NAMALWA (cell line): ENCODE measurements around the gene USP16.
A peak's percentile ranks its signal among the peaks of the same experiment; 100 is the strongest.
"Not testable (repeated sequence)": the region's sequence is repeated elsewhere in the genome, so short reads cannot be mapped to it uniquely, and the experiment has no call there.

Experiments
- DNase-seq: peaks from one replicate; pipeline ENCODE4 v3.0.0-alpha.2; 2015; ENCODE audit warnings: low spot score

Gene USP16

GRCh38 chr21:29024474-29025327, at the start of gene USP16:
Gene USP16, plus strand, starts transcription at chr21:29024668. Its CDS starts 3,246 bp downstream, at chr21:29027914.
- peak; percentile 98 for DNase-seq

- DNase-seq = peak; percentile 8
Observed at GRCh38 chr21:28975397-28975796, 49.1 kb upstream of the USP16 start.

DNA sequence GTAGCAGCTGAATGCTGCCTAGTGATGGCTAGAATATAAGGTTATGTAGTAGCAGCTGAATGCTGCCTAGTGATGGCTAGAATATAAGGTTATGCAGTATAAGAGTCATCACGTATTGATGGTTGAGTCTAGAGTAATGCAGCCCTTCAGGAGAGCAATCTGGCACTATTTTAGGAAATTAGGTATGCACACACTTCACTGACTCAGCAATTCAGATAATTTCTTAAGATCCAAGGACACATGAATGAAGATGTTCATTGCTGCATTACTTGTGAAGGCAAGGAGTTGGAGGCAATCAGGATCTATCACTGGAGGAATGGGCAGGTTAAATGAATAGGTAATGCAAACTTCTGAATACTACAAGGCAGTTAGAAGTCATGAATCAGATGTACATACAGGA, 45.4 kb upstream of the USP16 start:
- DNase-seq = no peak

DNA sequence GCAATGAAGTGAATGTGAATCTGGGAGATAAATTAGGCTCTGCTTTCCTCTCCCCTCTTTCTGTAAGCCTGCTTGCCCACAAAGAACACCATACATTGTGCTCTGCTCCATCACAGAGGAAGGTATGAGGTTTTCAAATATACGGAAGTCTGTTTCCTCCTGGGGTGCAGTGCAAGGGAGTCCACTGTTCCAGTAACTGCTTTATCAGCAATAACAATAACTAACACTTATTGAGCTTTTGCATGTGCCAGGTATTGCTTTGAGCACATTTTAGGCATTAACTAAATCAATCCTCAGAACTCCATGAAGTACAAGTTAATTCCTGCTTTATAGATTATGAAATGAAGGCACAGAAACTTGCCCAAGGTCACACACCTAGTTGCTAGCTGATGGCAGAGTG, 41.8 kb upstream of the USP16 start:
- no peak for DNase-seq

DNA sequence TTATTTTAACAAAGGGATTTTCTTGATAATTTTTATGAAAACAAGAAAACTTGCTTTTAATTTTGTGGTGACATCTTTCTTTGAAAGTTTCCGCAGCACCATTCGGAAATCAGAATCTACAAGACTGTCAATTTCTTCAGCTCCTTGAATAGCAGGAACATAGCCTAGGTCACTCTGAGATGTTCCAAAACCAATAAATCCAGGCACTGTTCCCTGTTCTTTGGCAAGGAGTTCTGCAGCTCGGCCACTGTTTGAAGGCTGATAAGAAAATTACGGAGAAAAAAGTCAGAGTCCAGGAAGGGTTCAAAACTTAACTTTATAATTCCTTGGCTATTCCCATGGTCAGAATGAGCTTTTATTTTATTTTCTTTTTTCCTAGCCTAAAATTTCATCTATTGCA, 37.8 kb upstream of the USP16 start:
- no peak for DNase-seq

DNA sequence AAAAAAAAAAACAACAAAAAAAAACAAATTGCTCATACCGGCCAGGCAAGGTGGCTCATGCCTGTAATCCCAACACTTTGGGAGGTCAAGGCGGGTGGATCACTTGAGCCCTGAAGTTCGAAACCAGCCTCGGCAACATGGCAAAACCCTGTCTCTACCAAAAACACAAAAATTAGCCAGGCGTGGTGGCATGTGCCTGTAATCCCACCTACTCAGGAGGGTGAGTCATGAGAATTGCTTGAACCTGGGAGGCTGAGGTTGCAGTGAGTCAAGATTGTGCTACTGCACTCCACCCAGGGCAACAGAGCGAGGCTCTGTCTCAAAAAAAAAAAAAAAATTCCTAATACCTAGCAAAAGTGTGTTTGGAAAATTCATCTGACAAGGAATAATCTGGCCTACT, 36.3 kb upstream of the USP16 start:
- not testable (repeated sequence) for DNase-seq

GRCh38 chr21:28991861-28992525, 32.5 kb upstream of the USP16 start:
- peak; percentile 46 for DNase-seq

- peak; percentile 99 for DNase-seq
Observed at GRCh38 chr21:28992526-28993292, 31.8 kb upstream of the USP16 start, which contains the start of gene LTN1. Gene LTN1, minus strand, starts transcription at chr21:28992877. Its CDS starts 72 bp downstream, at chr21:28992805.

- DNase-seq = no peak
Observed at GRCh38 chr21:28993293-28993629, 31.2 kb upstream of the USP16 start.

GRCh38 chr21:29002442-29003144, 21.9 kb upstream of the USP16 start:
- peak; percentile 98 for DNase-seq

DNA sequence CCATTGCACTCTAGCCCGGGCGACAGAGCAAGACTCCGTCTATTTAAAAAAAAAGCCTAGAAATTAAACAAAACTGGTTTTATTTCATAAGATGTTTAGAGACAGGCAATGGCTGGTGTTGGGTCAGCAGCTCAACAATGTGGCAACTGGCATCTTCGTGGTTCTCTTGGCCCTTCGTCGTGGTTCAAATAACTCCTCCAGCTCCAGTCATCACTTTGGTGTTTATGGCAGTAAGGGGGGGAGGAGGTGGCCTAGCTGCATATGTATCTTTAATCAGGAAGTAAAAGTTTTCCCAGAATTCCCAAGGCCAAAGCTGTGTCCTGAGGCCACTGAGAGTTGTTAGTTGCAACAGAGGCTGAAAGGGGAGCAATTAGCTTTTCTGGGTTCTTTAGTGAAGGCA, 18.8 kb upstream of the USP16 start:
- no peak for DNase-seq

DNA sequence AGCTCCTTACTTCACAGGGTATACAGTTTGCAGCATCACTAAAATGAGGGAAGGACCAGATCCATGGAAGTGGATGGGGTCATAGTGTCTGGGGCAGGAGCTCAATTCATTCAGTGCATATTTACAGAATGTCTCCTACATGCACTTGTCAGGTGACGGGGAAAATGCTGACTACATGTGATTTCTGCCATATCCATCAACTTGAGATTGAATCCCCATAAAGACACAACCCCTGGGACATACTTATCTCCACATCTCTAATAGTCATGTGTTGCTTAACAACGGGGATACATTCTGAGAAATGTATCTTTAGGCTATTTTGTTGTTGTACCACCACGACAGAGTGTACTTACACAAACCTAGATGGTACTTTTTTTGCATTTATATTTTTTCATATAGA, 17.3 kb upstream of the USP16 start:
- no peak for DNase-seq

- DNase-seq = no peak
Observed at GRCh38 chr21:29007810-29008209, 16.7 kb upstream of the USP16 start.

DNA sequence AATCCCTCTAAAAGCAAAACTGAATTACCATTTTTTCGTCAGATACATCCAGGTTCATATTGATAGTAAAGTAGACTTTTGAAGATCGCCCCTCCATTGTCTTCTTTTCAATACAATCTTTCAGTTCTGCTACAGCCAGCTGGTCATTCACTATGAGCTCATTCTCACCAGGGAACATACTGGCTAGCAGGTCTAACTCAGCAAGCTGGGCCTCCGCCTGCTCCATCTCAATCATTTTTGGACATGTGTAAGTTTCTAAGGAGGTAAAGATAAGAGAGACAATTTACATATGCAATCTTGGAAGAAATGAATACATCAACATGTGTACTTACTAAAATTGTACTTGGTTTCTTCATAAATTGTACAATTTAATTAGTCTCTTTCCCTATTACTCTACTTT, 16.1 kb upstream of the USP16 start:
- no peak for DNase-seq

DNA sequence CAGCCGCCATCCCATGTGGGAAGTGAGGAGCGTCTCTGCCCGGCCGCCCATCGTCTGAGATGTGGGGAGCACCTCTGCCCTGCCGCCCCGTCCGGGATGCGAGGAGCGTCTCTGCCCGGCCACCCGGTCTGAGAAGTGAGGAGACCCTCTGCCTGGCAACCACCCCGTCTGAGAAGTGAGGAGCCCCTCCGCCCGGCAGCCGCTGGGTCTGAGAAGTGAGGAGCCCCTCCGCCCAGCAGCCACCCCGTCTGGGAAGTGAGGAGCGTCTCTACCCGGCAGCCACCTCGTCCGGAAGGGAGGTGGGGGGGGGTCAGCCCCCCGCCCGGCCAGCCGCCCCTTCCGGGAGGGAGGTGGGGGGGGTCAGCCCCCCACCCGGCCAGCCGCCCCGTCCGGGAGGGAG, 13.2 kb upstream of the USP16 start:
- DNase-seq = not testable (repeated sequence)

- DNase-seq = no peak
Observed at GRCh38 chr21:29017639-29018237, 6.7 kb upstream of the USP16 start.

DNA sequence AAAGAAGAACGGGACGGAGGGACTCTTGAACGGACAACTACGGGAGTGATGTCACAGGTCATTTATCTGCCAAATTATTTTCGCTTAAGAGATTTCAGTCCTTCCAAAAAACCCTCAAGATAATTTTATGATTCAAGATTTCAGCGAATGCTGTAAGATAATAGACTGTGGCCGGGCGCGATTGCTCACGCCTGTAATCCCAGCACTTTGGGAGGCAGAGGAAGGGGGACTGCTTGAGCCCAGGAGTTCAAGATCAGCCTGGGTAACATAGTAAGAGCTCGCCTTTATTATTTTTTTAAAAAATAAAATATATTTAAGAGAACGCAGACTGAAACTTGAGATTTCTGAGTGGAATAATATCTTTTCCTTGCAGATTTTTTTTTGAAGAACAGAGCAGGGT, 5.9 kb upstream of the USP16 start:
- DNase-seq = no peak

GRCh38 chr21:29022166-29022565, 2.3 kb upstream of the USP16 start:
- no peak for DNase-seq

DNA sequence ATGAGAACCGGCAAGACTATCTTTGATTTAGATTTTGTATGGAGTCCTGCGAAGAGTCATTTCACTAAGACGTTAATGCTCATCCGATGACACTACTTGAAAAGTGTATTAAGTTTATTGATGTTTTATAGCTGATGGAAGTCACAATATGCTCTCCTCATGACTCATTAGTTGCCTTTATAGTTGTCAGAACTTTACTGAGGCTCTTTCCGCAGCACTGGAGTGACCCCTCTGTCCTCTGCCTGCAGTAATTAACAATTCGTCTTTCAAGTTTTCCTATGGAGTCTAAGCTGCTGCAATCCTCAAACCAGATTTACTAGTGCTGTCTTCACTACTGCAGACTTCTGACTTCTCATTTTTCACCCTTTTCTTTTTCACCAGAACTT, 853 bp downstream of the USP16 start:
- DNase-seq = peak; percentile 27

DNA sequence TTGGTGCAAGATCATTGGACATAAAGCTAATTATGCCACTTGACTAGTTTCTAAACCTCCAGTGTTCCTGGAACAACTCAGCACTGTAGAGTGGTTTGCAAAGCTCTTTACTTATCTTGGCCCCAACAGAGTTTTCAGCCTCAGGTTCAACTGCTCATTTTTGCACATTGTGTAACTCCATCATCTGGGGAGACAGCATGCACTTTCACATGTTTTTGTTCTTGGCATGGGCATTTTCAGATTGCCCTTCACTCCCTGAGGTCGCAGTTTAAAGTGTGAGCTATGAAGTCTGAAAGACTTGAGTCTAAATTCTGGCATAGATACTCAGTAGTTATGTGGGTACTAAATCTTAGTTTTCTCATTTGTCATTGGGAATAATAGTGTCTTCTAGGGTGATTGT, 5.1 kb downstream of the USP16 start:
- no peak for DNase-seq

DNA sequence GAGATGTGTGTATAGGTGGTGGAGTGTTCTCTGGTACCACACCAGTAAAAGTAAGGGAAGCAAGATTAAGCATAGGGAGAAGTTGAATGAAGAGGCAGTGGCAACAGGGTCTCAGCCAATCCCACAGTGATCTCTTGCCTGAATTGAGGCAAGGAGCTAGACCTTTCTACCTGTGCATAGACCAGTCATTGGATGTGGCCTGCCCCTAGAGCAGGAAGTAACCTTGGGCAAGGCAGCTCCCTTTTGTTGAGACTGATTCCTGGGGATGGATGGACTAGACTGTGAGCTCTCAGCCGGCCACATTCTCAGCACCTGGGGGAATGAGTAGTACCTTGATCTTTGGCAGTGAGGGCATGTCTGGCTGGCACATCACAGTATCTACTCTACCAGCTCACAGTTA, 6.4 kb downstream of the USP16 start:
- no peak for DNase-seq

GRCh38 chr21:29033301-29033700, 8.8 kb downstream of the USP16 start:
- DNase-seq = no peak
